H54 (cell line): ENCODE data around the gene FLNA.
"Not testable (repeated sequence)": the region's sequence is repeated elsewhere in the genome, so short reads cannot be mapped to it uniquely, and the experiment has no call there.

Source experiments
- DNase-seq: peaks from one replicate; pipeline ENCODE4 v3.0.0; 2011; ENCODE audit warnings: low spot score, mixed read lengths; ENCODE audit not compliant: insufficient read length
- FAIRE-seq: peaks from 3 replicates; lab custom pipeline; 2011; peaks lifted over from hg19 to GRCh38; lab: Jason Lieb, UNC
- POLR2A ChIP-seq: IDR thresholded peaks from 2 replicates; pipeline ENCODE4 v1.6.1; 2011; ENCODE audit warnings: low read depth, mild to moderate bottlenecking, low read length

Gene FLNA

GRCh38 chrX:154351183-154352011, 23.0 kb downstream of the FLNA start:
- DNase-seq = no peak
- FAIRE-seq = no peak
- TF ChIP-seq POLR2A = no peak

- TF ChIP-seq POLR2A = no peak
- DNase-seq (no peak), FAIRE-seq (no peak)
Measured at GRCh38 chrX:154350429-154351182, 23.8 kb downstream of the FLNA start.

- no peak for TF ChIP-seq POLR2A
- DNase-seq = no peak
- FAIRE-seq = no peak
Measured at GRCh38 chrX:154349979-154350378, 24.5 kb downstream of the FLNA start.

- DNase-seq (no peak), FAIRE-seq (no peak)
- no peak for TF ChIP-seq POLR2A
Measured at GRCh38 chrX:154349359-154349935, 25.0 kb downstream of the FLNA start.

GRCh38 chrX:154348646-154349358, 25.6 kb downstream of the FLNA start:
- no peak for TF ChIP-seq POLR2A
- FAIRE-seq (no peak), DNase-seq (no peak)

- no peak for DNase-seq
- no peak for FAIRE-seq
- TF ChIP-seq POLR2A = no peak
Measured at GRCh38 chrX:154348114-154348531, 26.3 kb downstream of the FLNA start.

- FAIRE-seq, DNase-seq: not testable (repeated sequence)
Measured at GRCh38 chrX:154343620-154344019, 30.8 kb downstream of the FLNA start.

GRCh38 chrX:154343063-154343462, 31.4 kb downstream of the FLNA start:
- not testable (repeated sequence) for DNase-seq, FAIRE-seq

- DNase-seq = not testable (repeated sequence)
- FAIRE-seq = peak; percentile 11
Measured at GRCh38 chrX:154341399-154342298, 32.8 kb downstream of the FLNA start.

- FAIRE-seq (no peak), DNase-seq (no peak)
- no peak for TF ChIP-seq POLR2A
Measured at GRCh38 chrX:154334496-154334895, 39.9 kb downstream of the FLNA start.

- no peak for DNase-seq
- FAIRE-seq = no peak
- no peak for TF ChIP-seq POLR2A
Measured at GRCh38 chrX:154333837-154334271, 40.6 kb downstream of the FLNA start.

GRCh38 chrX:154333116-154333515, 41.3 kb downstream of the FLNA start:
- no peak for FAIRE-seq
- no peak for TF ChIP-seq POLR2A
- DNase-seq = no peak

- FAIRE-seq = no peak
- no peak for DNase-seq
Measured at GRCh38 chrX:154332561-154332960, 41.9 kb downstream of the FLNA start.

More at GRCh38 chrX:154332561-154332960, 41.9 kb downstream of the FLNA start:
- TF ChIP-seq POLR2A = no peak
